ENCODE results near the gene CDC42BPB. TPM values are rescaled to one million over a fixed set of nuclear protein-coding genes. Genes with fewer than 3 reads are reported as not detected.

CDC42BPB gene
- total and polyA plus RNA-seq, 2 of the 13 experiments (the other 11 are each of a cell fraction or from before 2014, with no cell fraction given) = 19.7 to 32.3 TPM

- H2AFZ ChIP-seq (ENCODE audit: low read length) = no peak overlapping the region
- intact Hi-C loops (cut with micrococcal nuclease; ENCODE audit: unreplicated experiment) (no loop called here), in situ Hi-C loops (cut with HindIII; ENCODE audit: extremely low pct_ligation_motif_present, low pct_unique_long_range_greater_than_20kb) (no loop called here)
- 95% methylated on average over 9 of the region's 19 CpGs for WGBS (ENCODE audit: low lambda C conversion rate)
- no peak overlapping the region for H3K9ac ChIP-seq (ENCODE audit: insufficient read depth, low read depth, low read length)
- CTCF ChIA-PET (ENCODE audit: low intra/inter-chr PET ratio, low total read pairs) = no interaction called here
- H3K9me3 ChIP-seq (ENCODE audit: low read length) = no peaks in the 10 kb centered on the region
- DNase-seq (ENCODE audit: low spot score) (no peak), ATAC-seq (no peak), FAIRE-seq (no peak)
- H3K4me3 ChIP-seq (replicated peaks in 1 of 3; ENCODE audit: insufficient read depth in 1 of 3, low read depth in 2 of 3, low read length in 3 of 3) = no peak overlapping the region
- H3K4me1 ChIP-seq (ENCODE audit: insufficient read depth, low read length) = no peaks in the 10 kb centered on the region
- no peak overlapping the region for H3K27ac ChIP-seq (ENCODE audit: extremely low read length, insufficient read depth, low read length)
- BruUV-seq (replicated peaks) = no TSS peak
- H4K20me1 ChIP-seq (ENCODE audit: insufficient read depth, low read length) = no peaks in the 10 kb centered on the region
- H3K4me2 ChIP-seq (ENCODE audit: low read depth, low read length) = no peak overlapping the region
- no peaks in the 10 kb centered on the region for H3K27me3 ChIP-seq (ENCODE audit: control insufficient read depth in 1 of 2, insufficient read depth in 2 of 2, low read length in 2 of 2)
- H3K79me2 ChIP-seq (ENCODE audit: insufficient read depth, low read length) = no peaks in the 10 kb centered on the region
- POLR2A ChIA-PET = no interaction called here
- TF ChIP-seq ELF3 (CRISPR knock-in tag; IDR thresholded peaks at IDR 0.05) (no peak), SALL2 (CRISPR knock-in tag; IDR thresholded peaks at IDR 0.05) (no peak), MTF2 (CRISPR knock-in tag; IDR thresholded peaks at IDR 0.05; ENCODE audit: borderline replicate concordance) (no peak), MAZ (IDR thresholded peaks at IDR 0.05; ENCODE audit: borderline replicate concordance, low read depth, low read length) (no peak), MAZ (CRISPR knock-in tag; IDR thresholded peaks at IDR 0.05; ENCODE audit: low read depth) (no peak), DDIT3 (CRISPR knock-in tag; IDR thresholded peaks at IDR 0.05) (no peak), ZNF543 (CRISPR knock-in tag; IDR thresholded peaks at IDR 0.05) (no peak), ZNF710 (CRISPR knock-in tag; IDR thresholded peaks at IDR 0.05; ENCODE audit: borderline replicate concordance) (no peak), ZZZ3 (CRISPR knock-in tag; IDR thresholded peaks at IDR 0.05; ENCODE audit: borderline replicate concordance) (no peak), GMEB1 (CRISPR knock-in tag; IDR thresholded peaks at IDR 0.05; ENCODE audit: borderline replicate concordance) (no peak)
- H3K36me3 ChIP-seq (replicated peaks in 1 of 2; ENCODE audit: control insufficient read depth in 1 of 2, insufficient read depth in 2 of 2, low read length in 2 of 2) = peaks cover 5 to 13% of the 10 kb centered on the region in 2 experiments; a peak in 4 of 5 replicates
These were observed 116.5 kb downstream of the CDC42BPB start for GRCh38 chr14:102940729-102941362.
